ENCODE data around the gene GPALPP1. TPM values are rescaled to one million over a fixed set of nuclear protein-coding genes. Genes with fewer than 3 reads are reported as not detected.

GPALPP1 gene
- total and polyA plus RNA-seq, 7 experiments from 2014 or later: 17.5 to 43.1 (median 30.4) TPM

- Mint-ChIP-seq H3K36me3 (peaks cover 4 to 33% (median 26%) of the 10 kb centered on the region in 5 donors), H3K4me3 (no peak overlapping the region), H3K9me3 (no peaks in the 10 kb centered on the region), H3K27me3 (no peaks in the 10 kb centered on the region), H3K27ac (no peak overlapping the region), H3K4me1 (peaks cover 0 to 5% (median 2%) of the 10 kb centered on the region in 7 donors)
- Histone ChIP-seq H3K9me3 (ENCODE audit: control insufficient read depth in 2 of 3, low read length in 3 of 3) (no peaks in the 10 kb centered on the region), H3K4me3 (ENCODE audit: low read length) (no peak overlapping the region), H3K4me1 (ENCODE audit: control insufficient read depth in 2 of 2, insufficient read depth in 2 of 2, low read length in 2 of 2) (no peaks in the 10 kb centered on the region), H3K36me3 (ENCODE audit: control insufficient read depth in 2 of 3, insufficient read depth in 3 of 3, low read length in 3 of 3) (peaks cover 0 to 29% (median 0%) of the 10 kb centered on the region in 3 experiments), H3K27ac (ENCODE audit: low read depth, low read length) (no peak overlapping the region), H3K27me3 (ENCODE audit: control insufficient read depth in 2 of 2, insufficient read depth in 2 of 2, low read length in 2 of 2) (no peaks in the 10 kb centered on the region)
- ATAC-seq: no peak
- intact Hi-C loops (cut with micrococcal nuclease): no loop called here
- ChIA-PET POLR2A (no interaction called here), CTCF (no interaction called here)
- DNase-seq: no peak
Measured at GRCh38 chr13:45003417-45003816, 14.1 kb downstream of the GPALPP1 start.

GRCh38 chr13:45004096-45004495 lies 14.8 kb downstream of the GPALPP1 start:
- no peak overlapping the region for H3K27ac ChIP-seq (ENCODE audit: low read depth, low read length)
- Mint-ChIP-seq H3K36me3 (peaks cover 4 to 31% (median 29%) of the 10 kb centered on the region in 5 donors), H3K27me3 (no peaks in the 10 kb centered on the region), H3K4me1 (peaks cover 0 to 4% (median 0%) of the 10 kb centered on the region in 7 donors), H3K9me3 (no peaks in the 10 kb centered on the region), H3K4me3 (no peak overlapping the region), H3K27ac (no peak overlapping the region)
- H3K9me3 ChIP-seq (ENCODE audit: control insufficient read depth in 2 of 3, low read length in 3 of 3): no peaks in the 10 kb centered on the region
- H3K4me3 ChIP-seq (ENCODE audit: low read length): no peak overlapping the region
- peaks cover 0 to 33% (median 4%) of the 10 kb centered on the region in 3 experiments for H3K36me3 ChIP-seq (ENCODE audit: control insufficient read depth in 2 of 3, insufficient read depth in 3 of 3, low read length in 3 of 3)
- no peak for DNase-seq
- ChIA-PET CTCF (no interaction called here), POLR2A (no interaction called here)
- intact Hi-C loops (cut with micrococcal nuclease): no loop called here
- ATAC-seq: no peak
- no peaks in the 10 kb centered on the region for H3K4me1 ChIP-seq (ENCODE audit: control insufficient read depth in 2 of 2, insufficient read depth in 2 of 2, low read length in 2 of 2)
- H3K27me3 ChIP-seq (ENCODE audit: control insufficient read depth in 2 of 2, insufficient read depth in 2 of 2, low read length in 2 of 2): no peaks in the 10 kb centered on the region

- ChIA-PET CTCF (interaction anchor here (1.4 kb wide), 1 partner anchor 40 kb away, joined by 3 read pairs; no protein-coding TSS in a partner anchor), POLR2A (no interaction called here)
- Mint-ChIP-seq H3K4me1 (peaks cover 0 to 2% (median 0%) of the 10 kb centered on the region in 7 donors), H3K27me3 (no peaks in the 10 kb centered on the region), H3K27ac (no peak overlapping the region), H3K4me3 (no peak overlapping the region), H3K9me3 (no peaks in the 10 kb centered on the region), H3K36me3 (peaks cover 20 to 48% (median 27%) of the 10 kb centered on the region in 5 donors)
- peaks cover 0 to 45% (median 4%) of the 10 kb centered on the region in 3 experiments for H3K36me3 ChIP-seq (ENCODE audit: control insufficient read depth in 2 of 3, insufficient read depth in 3 of 3, low read length in 3 of 3)
- DNase-seq: no peak
- no peak overlapping the region for H3K27ac ChIP-seq (ENCODE audit: low read depth, low read length)
- ATAC-seq: no peak
- no peak overlapping the region for H3K4me3 ChIP-seq (ENCODE audit: low read length)
- intact Hi-C loops (cut with micrococcal nuclease): no loop called here
- no peaks in the 10 kb centered on the region for H3K27me3 ChIP-seq (ENCODE audit: control insufficient read depth in 2 of 2, insufficient read depth in 2 of 2, low read length in 2 of 2)
- H3K4me1 ChIP-seq (ENCODE audit: control insufficient read depth in 2 of 2, insufficient read depth in 2 of 2, low read length in 2 of 2): no peaks in the 10 kb centered on the region
- H3K9me3 ChIP-seq (ENCODE audit: control insufficient read depth in 2 of 3, low read length in 3 of 3): no peaks in the 10 kb centered on the region
Measured at GRCh38 chr13:45007225-45007624, 17.9 kb downstream of the GPALPP1 start.

- Mint-ChIP-seq H3K4me3 (no peak overlapping the region), H3K27ac (no peak overlapping the region), H3K9me3 (no peaks in the 10 kb centered on the region), H3K36me3 (peaks cover 19 to 45% (median 21%) of the 10 kb centered on the region in 5 donors), H3K4me1 (peaks cover 0 to 2% (median 0%) of the 10 kb centered on the region in 7 donors), H3K27me3 (no peaks in the 10 kb centered on the region)
- Histone ChIP-seq H3K27me3 (ENCODE audit: control insufficient read depth in 2 of 2, insufficient read depth in 2 of 2, low read length in 2 of 2) (no peaks in the 10 kb centered on the region), H3K4me3 (ENCODE audit: low read length) (no peak overlapping the region), H3K36me3 (ENCODE audit: control insufficient read depth in 2 of 3, insufficient read depth in 3 of 3, low read length in 3 of 3) (peaks cover 0 to 45% (median 4%) of the 10 kb centered on the region in 3 experiments), H3K4me1 (ENCODE audit: control insufficient read depth in 2 of 2, insufficient read depth in 2 of 2, low read length in 2 of 2) (no peaks in the 10 kb centered on the region), H3K9me3 (ENCODE audit: control insufficient read depth in 2 of 3, low read length in 3 of 3) (no peaks in the 10 kb centered on the region), H3K27ac (ENCODE audit: low read depth, low read length) (no peak overlapping the region)
- no peak for ATAC-seq
- intact Hi-C loops (cut with micrococcal nuclease): no loop called here
- POLR2A ChIA-PET: no interaction called here
- CTCF ChIA-PET: interaction anchor here (1.4 kb wide), 1 partner anchor 39 kb away, joined by 3 read pairs; no protein-coding TSS in a partner anchor
- no peak for DNase-seq
Measured at GRCh38 chr13:45007823-45008222, 18.5 kb downstream of the GPALPP1 start.

GRCh38 chr13:45011198-45011597 lies 21.9 kb downstream of the GPALPP1 start:
- no peaks in the 10 kb centered on the region for H3K27me3 Mint-ChIP-seq
- peaks cover 0 to 2% (median 0%) of the 10 kb centered on the region in 7 donors for H3K4me1 Mint-ChIP-seq
- ATAC-seq (no peak), DNase-seq (no peak)
- ChIA-PET POLR2A (interaction anchor here (0.6 kb wide), 1 partner anchor 20 kb away, joined by 3 read pairs; no protein-coding TSS in a partner anchor), CTCF (no interaction called here)
- H3K4me3 Mint-ChIP-seq: no peak overlapping the region
- Histone ChIP-seq H3K27ac (ENCODE audit: low read depth, low read length) (no peak overlapping the region), H3K4me1 (ENCODE audit: control insufficient read depth in 2 of 2, insufficient read depth in 2 of 2, low read length in 2 of 2) (no peaks in the 10 kb centered on the region), H3K36me3 (ENCODE audit: control insufficient read depth in 2 of 3, insufficient read depth in 3 of 3, low read length in 3 of 3) (peaks cover 0 to 58% (median 4%) of the 10 kb centered on the region in 3 experiments), H3K4me3 (ENCODE audit: low read length) (no peak overlapping the region), H3K27me3 (ENCODE audit: control insufficient read depth in 2 of 2, insufficient read depth in 2 of 2, low read length in 2 of 2) (no peaks in the 10 kb centered on the region), H3K9me3 (ENCODE audit: control insufficient read depth in 2 of 3, low read length in 3 of 3) (no peaks in the 10 kb centered on the region)
- peaks cover 23 to 53% (median 31%) of the 10 kb centered on the region in 5 donors for H3K36me3 Mint-ChIP-seq
- H3K9me3 Mint-ChIP-seq: no peaks in the 10 kb centered on the region
- intact Hi-C loops (cut with micrococcal nuclease): no loop called here
- no peak overlapping the region for H3K27ac Mint-ChIP-seq

- H3K9me3 Mint-ChIP-seq: no peaks in the 10 kb centered on the region
- ATAC-seq (no peak), DNase-seq (no peak)
- no peaks in the 10 kb centered on the region for H3K9me3 ChIP-seq (ENCODE audit: control insufficient read depth in 2 of 3, low read length in 3 of 3)
- H3K36me3 Mint-ChIP-seq: peaks cover 18 to 46% (median 33%) of the 10 kb centered on the region in 5 donors
- ChIA-PET CTCF (interaction anchor here (0.8 kb wide), 1 partner anchor 354 kb away, joined by 3 read pairs; no protein-coding TSS in a partner anchor), POLR2A (no interaction called here)
- peaks cover 0 to 2% (median 0%) of the 10 kb centered on the region in 7 donors for H3K4me1 Mint-ChIP-seq
- no peak overlapping the region for H3K27ac ChIP-seq (ENCODE audit: low read depth, low read length)
- no peaks in the 10 kb centered on the region for H3K4me1 ChIP-seq (ENCODE audit: control insufficient read depth in 2 of 2, insufficient read depth in 2 of 2, low read length in 2 of 2)
- no peak overlapping the region for H3K4me3 ChIP-seq (ENCODE audit: low read length)
- intact Hi-C loops (cut with micrococcal nuclease): no loop called here
- no peaks in the 10 kb centered on the region for H3K27me3 ChIP-seq (ENCODE audit: control insufficient read depth in 2 of 2, insufficient read depth in 2 of 2, low read length in 2 of 2)
- H3K27ac Mint-ChIP-seq: no peak overlapping the region
- no peaks in the 10 kb centered on the region for H3K27me3 Mint-ChIP-seq
- H3K4me3 Mint-ChIP-seq: no peak overlapping the region
- peaks cover 0 to 47% (median 0%) of the 10 kb centered on the region in 3 experiments for H3K36me3 ChIP-seq (ENCODE audit: control insufficient read depth in 2 of 3, insufficient read depth in 3 of 3, low read length in 3 of 3)
Measured at GRCh38 chr13:45015300-45015699, 26.0 kb downstream of the GPALPP1 start.

GRCh38 chr13:45016792-45017425 lies 27.6 kb downstream of the GPALPP1 start:
- Mint-ChIP-seq H3K4me1 (no peaks in the 10 kb centered on the region), H3K9me3 (no peaks in the 10 kb centered on the region), H3K27me3 (no peaks in the 10 kb centered on the region), H3K36me3 (peaks cover 7 to 41% (median 33%) of the 10 kb centered on the region in 5 donors), H3K4me3 (no peak overlapping the region), H3K27ac (no peak overlapping the region)
- Histone ChIP-seq H3K4me1 (ENCODE audit: control insufficient read depth in 2 of 2, insufficient read depth in 2 of 2, low read length in 2 of 2) (no peaks in the 10 kb centered on the region), H3K9me3 (ENCODE audit: control insufficient read depth in 2 of 3, low read length in 3 of 3) (no peaks in the 10 kb centered on the region), H3K27me3 (ENCODE audit: control insufficient read depth in 2 of 2, insufficient read depth in 2 of 2, low read length in 2 of 2) (no peaks in the 10 kb centered on the region), H3K36me3 (ENCODE audit: control insufficient read depth in 2 of 3, insufficient read depth in 3 of 3, low read length in 3 of 3) (peaks cover 0 to 39% (median 0%) of the 10 kb centered on the region in 3 experiments), H3K4me3 (ENCODE audit: low read length) (no peak overlapping the region), H3K27ac (ENCODE audit: low read depth, low read length) (no peak overlapping the region)
- CTCF ChIA-PET: no interaction called here
- intact Hi-C loops (cut with micrococcal nuclease): no loop called here
- DNase-seq (no peak), ATAC-seq (no peak)
- POLR2A ChIA-PET: interaction anchor here (0.6 kb wide), 1 partner anchor 831 kb away, joined by 3 read pairs; no protein-coding TSS in a partner anchor
